Panc1 (cell line): ENCODE results near the gene UBE3B. TPM values are rescaled to one million over a fixed set of nuclear protein-coding genes. Genes with fewer than 3 reads are reported as not detected.

ENCODE experiments used
- ATAC-seq: fragments of 200-7000 bp; cut with Tn5 transposase; 2 replicates; pipeline ENCODE4 v1.9.1; 2020; ENCODE audit warnings: mild to moderate bottlenecking, moderate library complexity
- BruUV-seq: library from RNA; stranded (reverse); fragments of 400-500 nt; replicated peaks from 2 replicates; lab custom pipeline; 2021; lab: Mats Ljungman, UMichigan
- CTCF ChIA-PET: fragments of 300-600 bp; sonication (Branson Sonifier 250); formaldehyde crosslinking; loops from one replicate; lab custom pipeline; 2022; ENCODE audit warnings: antibody characterized with exemption; lab: Charles Lee
- POLR2A ChIA-PET: fragments of 300-600 bp; sonication (Branson Sonifier 250); formaldehyde crosslinking; loops from one replicate; lab custom pipeline; 2022; ENCODE audit warnings: antibody characterized with exemption; lab: Charles Lee
- DNase-seq: peaks from one replicate; pipeline ENCODE4 v3.0.0-alpha.2; 2010; ENCODE audit warnings: low read depth, low spot score
- H3K27ac ChIP-seq: 2 replicates; pipeline ENCODE4 v1.5.1; 2011; ENCODE audit warnings: mild to moderate bottlenecking, low read length, inconsistent platforms
- H3K27me3 ChIP-seq: fragments of 200-500 bp; sonication (Bioruptor generic); 2 replicates; pipeline ENCODE4 v1.6.0; 2014; ENCODE audit warnings: low read length, inconsistent platforms; ENCODE audit not compliant: control insufficient read depth, insufficient read depth
- H3K36me3 ChIP-seq: fragments of 200-500 bp; sonication (Bioruptor generic); 2 replicates; pipeline ENCODE4 v1.5.1; 2014; ENCODE audit warnings: inconsistent platforms, mild to moderate bottlenecking, low read length, moderate library complexity; ENCODE audit not compliant: control insufficient read depth, insufficient read depth
- H3K4me1 ChIP-seq: 2 replicates; pipeline ENCODE4 v1.5.1; 2011; ENCODE audit warnings: inconsistent platforms, mild to moderate bottlenecking, low read length, moderate library complexity; ENCODE audit not compliant: control insufficient read depth, insufficient read depth
- H3K4me3 ChIP-seq, 2 experiments: 2 replicates each; pipeline ENCODE4 v1.5.1; 2011 to 2012; ENCODE audit warnings: low read depth in 2 of 2, low read length in 2 of 2, mild to moderate bottlenecking in 2 of 2, inconsistent platforms in 1 of 2, moderate library complexity in 1 of 2
- H3K9me3 ChIP-seq: fragments of 200-500 bp; sonication (Bioruptor generic); 2 replicates; pipeline ENCODE4 v1.5.1; 2014; ENCODE audit warnings: low read depth, mild to moderate bottlenecking, inconsistent platforms, low read length, moderate library complexity; ENCODE audit not compliant: control insufficient read depth, insufficient read depth
- POLR2AphosphoS5 ChIP-seq: IDR thresholded peaks from 2 replicates; pipeline ENCODE4 v1.6.1; 2012; ENCODE audit warnings: mild to moderate bottlenecking, low read depth, low read length, moderate library complexity
- SIN3A ChIP-seq: IDR thresholded peaks from 2 replicates; pipeline ENCODE4 v1.6.1; 2012; ENCODE audit warnings: low read depth, mild to moderate bottlenecking, low read length, moderate library complexity, borderline replicate concordance; ENCODE audit not compliant: insufficient read depth
- TCF7L2 ChIP-seq: IDR thresholded peaks from 2 replicates; pipeline ENCODE4 v1.6.1; 2011; ENCODE audit warnings: mild to moderate bottlenecking, low read depth, low read length, inconsistent platforms
- in situ Hi-C: cut with HindIII; loops from 2 replicates; pipeline ENCODE4 v1.10.0; 2016; ENCODE audit warnings: low sequenced_read_pairs, low pct_unique_long_range_greater_than_20kb
- intact Hi-C: fragments of 100-400 bp; cut with micrococcal nuclease; formaldehyde crosslinking; loops from one replicate; pipeline ENCODE4 v1.10.0; 2022; ENCODE audit not compliant: unreplicated experiment
- total RNA-seq: library from RNA; stranded (reverse); gene quantifications from one replicate; pipeline ENCODE4 v1.2.1, GENCODE V29; 2021; ENCODE audit not compliant: unreplicated experiment
- TF ChIP-seq, protein P1 (sequence below), 2 experiments: IDR thresholded peaks; 2 replicates each; pipeline ENCODE4 v1.6.1; 2011 to 2012; ENCODE audit warnings: low read depth in 2 of 2, control low read depth in 1 of 2, low read length in 1 of 2, mild to moderate bottlenecking in 1 of 2, moderate library complexity in 1 of 2; ENCODE audit not compliant: insufficient read depth in 1 of 2
- TF ChIP-seq, protein P2 (sequence below): fragments of 450-650 bp; IDR thresholded peaks from 2 replicates; pipeline ENCODE4 v1.5.1; 2017; ENCODE audit warnings: mild to moderate bottlenecking

UBE3B gene
- total RNA-seq, 1 experiment from 2014 or later: 38.9 TPM

DNA sequence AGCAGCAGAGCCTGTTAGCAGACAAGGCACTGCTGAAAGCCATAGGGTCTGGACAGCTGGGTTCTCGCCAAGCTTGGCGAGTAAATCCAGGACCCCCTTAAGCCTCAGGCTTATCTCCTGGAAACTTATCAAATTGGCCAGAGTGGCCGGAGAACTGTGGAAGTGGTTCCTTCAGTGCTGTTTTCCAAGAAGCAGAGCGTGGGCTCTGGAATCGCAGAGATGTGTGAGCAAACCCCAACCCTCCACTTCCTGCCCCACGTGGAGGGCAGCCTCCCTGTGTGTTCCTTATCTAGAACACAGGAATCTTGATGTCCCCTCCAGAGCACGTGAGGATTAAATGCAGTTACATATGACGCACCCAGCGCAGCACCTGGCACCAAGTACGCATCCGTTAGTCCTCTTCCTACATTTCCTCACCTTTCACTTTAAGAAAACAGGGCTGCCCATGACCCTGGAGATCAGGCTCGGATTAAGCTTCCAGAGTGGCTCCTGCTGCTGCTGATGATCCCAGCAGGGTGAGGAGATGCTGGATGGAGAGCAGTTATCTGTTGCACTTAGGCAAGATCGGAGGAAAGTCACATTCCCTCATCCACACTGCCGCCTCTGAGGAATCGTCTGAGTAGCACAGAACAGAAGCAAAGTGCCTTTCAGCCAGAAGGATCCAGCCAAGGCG, 60.9 kb downstream of the UBE3B start:
- no peaks in the 10 kb centered on the region for H3K36me3 ChIP-seq
- DNase-seq: no peak
- intact Hi-C loops: no loop called here
- H3K9me3 ChIP-seq: no peaks in the 10 kb centered on the region
- no peak overlapping the region for H3K4me3 ChIP-seq
- POLR2A ChIA-PET: interaction anchor here (0.6 kb wide), 1 partner anchor 72 kb away, joined by 3 read pairs; no protein-coding TSS in a partner anchor
- no peaks in the 10 kb centered on the region for H3K27me3 ChIP-seq
- ATAC-seq: no peak
- H3K4me1 ChIP-seq: no peaks in the 10 kb centered on the region
- in situ Hi-C loops: no loop called here
- BruUV-seq: no TSS peak
- H3K27ac ChIP-seq: no peak overlapping the region
- TF ChIP-seq TCF7L2: no peak
- TF ChIP-seq, protein P1, sequence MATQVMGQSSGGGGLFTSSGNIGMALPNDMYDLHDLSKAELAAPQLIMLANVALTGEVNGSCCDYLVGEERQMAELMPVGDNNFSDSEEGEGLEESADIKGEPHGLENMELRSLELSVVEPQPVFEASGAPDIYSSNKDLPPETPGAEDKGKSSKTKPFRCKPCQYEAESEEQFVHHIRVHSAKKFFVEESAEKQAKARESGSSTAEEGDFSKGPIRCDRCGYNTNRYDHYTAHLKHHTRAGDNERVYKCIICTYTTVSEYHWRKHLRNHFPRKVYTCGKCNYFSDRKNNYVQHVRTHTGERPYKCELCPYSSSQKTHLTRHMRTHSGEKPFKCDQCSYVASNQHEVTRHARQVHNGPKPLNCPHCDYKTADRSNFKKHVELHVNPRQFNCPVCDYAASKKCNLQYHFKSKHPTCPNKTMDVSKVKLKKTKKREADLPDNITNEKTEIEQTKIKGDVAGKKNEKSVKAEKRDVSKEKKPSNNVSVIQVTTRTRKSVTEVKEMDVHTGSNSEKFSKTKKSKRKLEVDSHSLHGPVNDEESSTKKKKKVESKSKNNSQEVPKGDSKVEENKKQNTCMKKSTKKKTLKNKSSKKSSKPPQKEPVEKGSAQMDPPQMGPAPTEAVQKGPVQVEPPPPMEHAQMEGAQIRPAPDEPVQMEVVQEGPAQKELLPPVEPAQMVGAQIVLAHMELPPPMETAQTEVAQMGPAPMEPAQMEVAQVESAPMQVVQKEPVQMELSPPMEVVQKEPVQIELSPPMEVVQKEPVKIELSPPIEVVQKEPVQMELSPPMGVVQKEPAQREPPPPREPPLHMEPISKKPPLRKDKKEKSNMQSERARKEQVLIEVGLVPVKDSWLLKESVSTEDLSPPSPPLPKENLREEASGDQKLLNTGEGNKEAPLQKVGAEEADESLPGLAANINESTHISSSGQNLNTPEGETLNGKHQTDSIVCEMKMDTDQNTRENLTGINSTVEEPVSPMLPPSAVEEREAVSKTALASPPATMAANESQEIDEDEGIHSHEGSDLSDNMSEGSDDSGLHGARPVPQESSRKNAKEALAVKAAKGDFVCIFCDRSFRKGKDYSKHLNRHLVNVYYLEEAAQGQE (IDR thresholded peaks at IDR 0.05; ENCODE audit: insufficient read depth in 1 of 2, low read depth in 2 of 2, low read length in 1 of 2): no peak
- TF ChIP-seq, protein P2, sequence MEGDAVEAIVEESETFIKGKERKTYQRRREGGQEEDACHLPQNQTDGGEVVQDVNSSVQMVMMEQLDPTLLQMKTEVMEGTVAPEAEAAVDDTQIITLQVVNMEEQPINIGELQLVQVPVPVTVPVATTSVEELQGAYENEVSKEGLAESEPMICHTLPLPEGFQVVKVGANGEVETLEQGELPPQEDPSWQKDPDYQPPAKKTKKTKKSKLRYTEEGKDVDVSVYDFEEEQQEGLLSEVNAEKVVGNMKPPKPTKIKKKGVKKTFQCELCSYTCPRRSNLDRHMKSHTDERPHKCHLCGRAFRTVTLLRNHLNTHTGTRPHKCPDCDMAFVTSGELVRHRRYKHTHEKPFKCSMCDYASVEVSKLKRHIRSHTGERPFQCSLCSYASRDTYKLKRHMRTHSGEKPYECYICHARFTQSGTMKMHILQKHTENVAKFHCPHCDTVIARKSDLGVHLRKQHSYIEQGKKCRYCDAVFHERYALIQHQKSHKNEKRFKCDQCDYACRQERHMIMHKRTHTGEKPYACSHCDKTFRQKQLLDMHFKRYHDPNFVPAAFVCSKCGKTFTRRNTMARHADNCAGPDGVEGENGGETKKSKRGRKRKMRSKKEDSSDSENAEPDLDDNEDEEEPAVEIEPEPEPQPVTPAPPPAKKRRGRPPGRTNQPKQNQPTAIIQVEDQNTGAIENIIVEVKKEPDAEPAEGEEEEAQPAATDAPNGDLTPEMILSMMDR: no peak
- no peak for TF ChIP-seq POLR2AphosphoS5
- TF ChIP-seq SIN3A: no peak
- CTCF ChIA-PET: no interaction called here

DNA sequence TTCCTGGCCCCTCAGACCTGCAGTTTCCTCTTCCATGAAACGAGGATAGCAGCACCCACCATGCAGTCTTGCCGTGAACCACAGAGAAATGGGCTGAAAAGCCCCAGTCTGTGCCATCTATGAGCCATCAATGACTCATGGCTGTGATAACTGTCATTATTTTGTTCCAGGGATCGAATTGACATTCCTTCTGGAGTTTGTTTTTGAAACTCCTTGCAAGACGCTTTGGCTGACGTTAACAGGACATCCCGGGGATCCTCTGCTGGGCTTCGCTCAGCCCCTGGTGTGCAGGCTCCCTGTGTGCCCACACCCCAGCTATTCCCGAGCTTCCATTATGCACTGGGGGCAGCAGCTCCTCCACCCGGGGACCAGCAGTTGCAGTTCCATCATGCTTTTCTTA, 62.1 kb downstream of the UBE3B start:
- H3K4me3 ChIP-seq: no peak overlapping the region
- ChIA-PET POLR2A (no interaction called here), CTCF (no interaction called here)
- TF ChIP-seq TCF7L2 (no peak), SIN3A (no peak), POLR2AphosphoS5 (no peak)
- TF ChIP-seq, protein P2: no peak
- TF ChIP-seq, protein P1 (IDR thresholded peaks at IDR 0.05; ENCODE audit: insufficient read depth in 1 of 2, low read depth in 2 of 2, low read length in 1 of 2): no peak
- no peaks in the 10 kb centered on the region for H3K36me3 ChIP-seq
- DNase-seq (no peak), ATAC-seq (no peak; the same call in 1 of the 2 replicates)
- H3K27me3 ChIP-seq: no peaks in the 10 kb centered on the region
- no peak overlapping the region for H3K27ac ChIP-seq
- no peaks in the 10 kb centered on the region for H3K9me3 ChIP-seq
- in situ Hi-C loops: no loop called here
- intact Hi-C loops: no loop called here
- BruUV-seq: no TSS peak
- H3K4me1 ChIP-seq: no peaks in the 10 kb centered on the region
